Measurements from ENCODE around the gene DMWD.

GRCh38 chr19:45801603-45802175 lies 9.0 kb upstream of the DMWD start:
- TF ChIP-seq CTCF (optimal IDR thresholded peaks at IDR 0.05 in 1 of 3, IDR thresholded peaks at IDR 0.05 in 1 of 3, conservative IDR thresholded peaks at IDR 0.05 in 1 of 3; ENCODE audit: extremely low read depth in 1 of 3, insufficient read depth in 2 of 3, low read length in 3 of 3) (no peak), EZH2 (IDR thresholded peaks at IDR 0.05; ENCODE audit: low read length) (no peak)
